GM12891 (cell line): ENCODE results near the gene PDF.

ENCODE experiments used
- POLR2A ChIP-seq: IDR thresholded peaks from 2 replicates; pipeline ENCODE4 v1.6.1; 2011; ENCODE audit warnings: low read depth, low read length, control low read depth
- POLR2AphosphoS5 ChIP-seq: IDR thresholded peaks from 2 replicates; pipeline ENCODE4 v1.6.1; 2011; ENCODE audit warnings: low read depth, low read length, control low read depth
- TAF1 ChIP-seq: IDR thresholded peaks from 2 replicates; pipeline ENCODE4 v1.6.1; 2011; ENCODE audit warnings: low read depth, low read length, control low read depth

DNA sequence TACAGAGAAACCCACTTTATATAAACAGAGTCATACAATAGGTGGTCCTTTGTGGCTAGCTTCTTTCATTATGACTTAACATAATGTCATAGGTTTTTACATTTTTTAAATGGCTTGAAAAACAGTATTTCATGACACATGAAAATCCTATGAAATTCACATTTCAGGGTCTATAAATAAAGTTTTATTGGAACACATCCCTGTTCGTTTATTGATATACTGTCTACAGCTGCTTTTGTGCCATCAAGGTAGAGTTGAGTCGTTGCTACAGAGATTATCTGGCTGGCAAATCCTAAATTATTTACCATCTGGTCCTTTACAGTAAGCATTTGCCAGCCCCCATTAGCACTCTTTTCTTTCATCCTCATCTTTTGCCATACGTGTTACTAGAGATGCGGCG is 16.9 kb downstream of the PDF start:
- TF ChIP-seq POLR2AphosphoS5 (no peak), TAF1 (no peak), POLR2A (no peak)
